Activated CD8-positive, alpha-beta T cell treated with anti-CD3 and anti-CD28 coated beads for 36 hours (primary cell): ENCODE measurements around the gene CRACR2B. TPM values are rescaled to one million over a fixed set of nuclear protein-coding genes. Genes with fewer than 3 reads are reported as not detected.
A peak's percentile ranks its signal among the peaks of the same experiment; 100 is the strongest.

Experiments
- ATAC-seq: fragments of 200-7000 bp; cut with Tn5 transposase; one replicate; pipeline ENCODE4 v1.10.0; 2021; ENCODE audit warnings: mild to moderate bottlenecking, moderate library complexity
- CTCF ChIA-PET: fragments of 350-600 bp; sonication (Branson Sonifier 250); formaldehyde crosslinking; loops from one replicate; lab custom pipeline; 2021; ENCODE audit warnings: antibody characterized with exemption; lab: Charles Lee
- POLR2A ChIA-PET: fragments of 350-600 bp; sonication (Branson Sonifier 250); formaldehyde crosslinking; loops from one replicate; lab custom pipeline; 2021; ENCODE audit warnings: antibody characterized with exemption; lab: Charles Lee
- DNase-seq: peaks from one replicate; pipeline ENCODE4 v3.0.0-alpha.2; 2020
- H3K27ac Mint-ChIP-seq: one replicate; pipeline ENCODE4 v1.8.0; 2021; ENCODE audit warnings: mild to moderate bottlenecking, mixed read lengths
- H3K27me3 Mint-ChIP-seq: one replicate; pipeline ENCODE4 v1.8.0; 2021; ENCODE audit warnings: mixed read lengths
- H3K36me3 Mint-ChIP-seq: one replicate; pipeline ENCODE4 v1.8.0; 2021; ENCODE audit warnings: low read depth, mixed read lengths
- H3K4me1 Mint-ChIP-seq: one replicate; pipeline ENCODE4 v1.8.0; 2021; ENCODE audit warnings: low read depth, mixed read lengths
- H3K4me3 Mint-ChIP-seq: one replicate; pipeline ENCODE4 v1.8.0; 2021; ENCODE audit warnings: mild to moderate bottlenecking, moderate library complexity, mixed read lengths
- H3K9me3 Mint-ChIP-seq: one replicate; pipeline ENCODE4 v1.8.0; 2021; ENCODE audit warnings: mixed read lengths
- CTCF ChIP-seq: fragments of 200-600 bp; IDR thresholded peaks from one replicate; pipeline ENCODE4 v1.8.0; 2022; ENCODE audit warnings: antibody characterized with exemption, mild to moderate bottlenecking
- intact Hi-C: fragments of 100-400 bp; cut with micrococcal nuclease; formaldehyde crosslinking; loops from one replicate; pipeline ENCODE4 v1.10.0; 2022
- total RNA-seq, 2 experiments: library from RNA; stranded (reverse); gene quantifications; one replicate each; pipeline ENCODE4 v1.2.3, GENCODE V29; 2021

The CRACR2B gene
- total RNA-seq, 2 experiments from 2014 or later = 2.1 to 2.4 TPM

DNA sequence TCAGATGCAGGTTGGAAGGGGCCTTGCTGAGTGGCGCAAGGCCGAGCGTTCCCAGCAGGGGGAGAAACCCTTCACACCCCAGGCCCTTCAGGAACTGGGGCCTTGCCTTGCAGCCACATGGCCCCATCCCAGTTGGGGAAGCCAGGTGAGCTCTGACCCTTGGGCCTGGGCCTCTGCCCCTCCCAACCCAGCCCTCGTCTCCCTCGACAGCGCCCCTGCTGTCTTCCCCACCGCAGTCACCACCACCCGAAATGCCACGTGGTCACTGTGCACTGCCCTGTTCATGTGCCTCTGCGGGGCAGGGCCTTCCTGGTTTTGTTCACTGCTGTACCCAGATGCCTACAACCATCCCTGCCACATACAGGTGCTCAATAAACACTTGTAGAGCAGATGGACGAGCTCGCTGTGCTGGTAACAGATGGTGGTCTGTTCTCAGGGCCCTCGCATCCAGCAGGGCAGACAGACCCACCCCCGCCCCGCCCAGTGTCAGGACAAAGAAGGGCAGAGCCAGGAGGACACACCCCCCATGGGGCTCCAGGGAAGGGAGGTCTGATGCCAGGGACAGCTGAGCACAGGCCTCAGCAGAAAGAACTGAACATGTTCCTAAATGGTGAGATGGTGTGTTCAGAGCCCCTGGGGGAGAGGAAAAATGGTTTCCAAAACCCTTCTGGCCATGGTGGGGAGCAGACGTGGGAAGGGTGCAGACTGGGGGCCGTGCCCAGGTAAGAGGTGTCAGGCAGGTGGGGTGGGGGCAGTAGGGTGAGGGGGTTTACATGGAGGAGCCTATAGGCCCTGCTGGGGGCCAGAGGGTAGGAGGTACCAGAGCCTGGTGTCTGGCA, 10.9 kb downstream of the CRACR2B start:
- Mint-ChIP-seq H3K27me3 (peaks cover 3% of the 10 kb centered on the region), H3K36me3 (peaks cover 19% of the 10 kb centered on the region), H3K4me3 (no peak overlapping the region), H3K9me3 (no peaks in the 10 kb centered on the region), H3K27ac (peak overlapping the region; percentile 46), H3K4me1 (peaks cover 31% of the 10 kb centered on the region)
- POLR2A ChIA-PET = interaction anchor here (8.2 to 21.1 kb wide), 2 partner anchors 10 to 23 kb away, joined by 81 to 273 read pairs; partner anchors contain the start of genes CD151, CRACR2B, PNPLA2 and RPLP2
- CTCF ChIA-PET = interaction anchor here (1.9 kb wide), 1 partner anchor 9 kb away, joined by 7 read pairs; no protein-coding TSS in a partner anchor
- TF ChIP-seq CTCF = no peak
- intact Hi-C loops = no loop called here
- ATAC-seq = no peak
- DNase-seq = no peak

DNA sequence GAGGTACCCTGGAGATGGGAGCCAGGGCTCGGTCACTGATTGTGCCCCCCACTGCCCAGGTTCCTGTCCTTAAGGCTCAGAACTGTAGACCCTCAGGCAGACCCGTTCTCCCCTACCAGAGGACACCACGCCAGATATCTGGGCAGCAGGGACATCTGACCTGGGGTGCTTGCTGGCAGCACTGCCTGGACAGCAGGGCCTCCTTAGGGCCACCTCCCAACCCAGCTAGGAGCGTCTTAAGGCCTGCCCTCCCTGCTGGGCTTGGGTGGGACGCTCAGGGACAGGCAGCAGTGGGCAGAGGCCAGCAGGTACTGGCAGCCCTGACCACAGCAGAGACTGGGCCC, 11.5 kb downstream of the CRACR2B start:
- no peaks in the 10 kb centered on the region for H3K9me3 Mint-ChIP-seq
- no peak for ATAC-seq
- ChIA-PET CTCF (no interaction called here), POLR2A (interaction anchor here (8.2 to 21.1 kb wide), 2 partner anchors 11 to 23 kb away, joined by 81 to 273 read pairs; partner anchors contain the start of genes CD151, CRACR2B, PNPLA2 and RPLP2)
- peaks cover 19% of the 10 kb centered on the region for H3K36me3 Mint-ChIP-seq
- intact Hi-C loops = no loop called here
- peaks cover 31% of the 10 kb centered on the region for H3K4me1 Mint-ChIP-seq
- no peak for DNase-seq
- no peak overlapping the region for H3K4me3 Mint-ChIP-seq
- H3K27ac Mint-ChIP-seq = no peak overlapping the region
- H3K27me3 Mint-ChIP-seq = peaks cover 1% of the 10 kb centered on the region
- TF ChIP-seq CTCF = no peak

GRCh38 chr11:839875-840617, 12.3 kb downstream of the CRACR2B start:
- Mint-ChIP-seq H3K9me3 (no peaks in the 10 kb centered on the region), H3K27me3 (no peaks in the 10 kb centered on the region)

DNA sequence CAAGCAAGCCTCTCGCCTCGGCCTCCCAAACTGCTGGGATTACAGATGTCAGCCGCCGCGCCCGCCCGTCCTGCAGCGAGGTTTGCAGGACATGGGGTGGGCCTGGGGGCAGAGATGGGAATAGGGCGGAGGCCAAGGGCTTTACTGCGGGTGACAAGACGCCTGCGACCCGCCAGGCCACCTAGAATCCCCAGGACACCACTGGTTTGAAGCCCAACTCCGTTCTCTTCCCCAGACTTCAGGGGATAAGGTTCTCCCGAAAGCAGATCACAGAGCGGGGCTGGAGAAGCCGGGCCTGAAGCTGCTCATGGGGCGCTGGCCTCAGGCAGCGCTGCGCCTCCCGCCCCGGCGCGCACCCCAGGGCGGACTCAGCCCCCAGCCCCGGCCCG, 14.3 kb downstream of the CRACR2B start:
- Mint-ChIP-seq H3K27ac (peak overlapping the region; percentile 87), H3K4me1 (peaks cover 33% of the 10 kb centered on the region), H3K9me3 (no peaks in the 10 kb centered on the region), H3K4me3 (peak overlapping the region; percentile 85), H3K27me3 (peaks cover 2% of the 10 kb centered on the region), H3K36me3 (peaks cover 19% of the 10 kb centered on the region)
- ATAC-seq (peak; percentile 24), DNase-seq (no peak)
- TF ChIP-seq CTCF = no peak
- CTCF ChIA-PET = interaction anchor here (1.4 to 1.5 kb wide), 2 partner anchors 14 to 31 kb away, joined by 3 read pairs; partner anchors contain the start of gene CRACR2B
- POLR2A ChIA-PET = interaction anchor here (0.7 to 21.1 kb wide), 6 partner anchors 14 to 85 kb away, joined by 3 to 273 read pairs (median 5); partner anchors contain the start of genes CD151, CRACR2B, PNPLA2 and RPLP2
- intact Hi-C loops = no loop called here

More at GRCh38 chr11:839875-840617, 12.3 kb downstream of the CRACR2B start:
- Mint-ChIP-seq H3K27ac (no peak overlapping the region), H3K36me3 (peaks cover 19% of the 10 kb centered on the region), H3K4me1 (peaks cover 33% of the 10 kb centered on the region), H3K4me3 (peak overlapping the region; percentile 85)
- DNase-seq = no peak
- no peak for ATAC-seq
- no peak for TF ChIP-seq CTCF
- POLR2A ChIA-PET = interaction anchor here (0.9 to 21.1 kb wide), 3 partner anchors 12 to 24 kb away, joined by 3 to 273 read pairs (median 81); partner anchors contain the start of genes CD151, CRACR2B, PNPLA2 and RPLP2
- intact Hi-C loops = no loop called here
- CTCF ChIA-PET = interaction anchor here (1.1 kb wide), 1 partner anchor 56 kb away, joined by 3 read pairs; no protein-coding TSS in a partner anchor
